IPS-15b (cell line): ENCODE results near the gene PTPRN2.

Experiments
- H3K27me3 ChIP-seq: one replicate; pipeline ENCODE4 v1.6.1; 2013; ENCODE audit warnings: low read length; ENCODE audit not compliant: control insufficient read depth, insufficient read depth
- H3K36me3 ChIP-seq: one replicate; pipeline ENCODE4 v1.6.1; 2013; ENCODE audit warnings: low read length; ENCODE audit not compliant: control insufficient read depth, insufficient read depth
- H3K4me1 ChIP-seq: one replicate; pipeline ENCODE4 v1.6.1; 2013; ENCODE audit warnings: mild to moderate bottlenecking, low read length; ENCODE audit not compliant: control insufficient read depth, insufficient read depth
- H3K4me3 ChIP-seq: one replicate; pipeline ENCODE4 v1.5.1; 2013; ENCODE audit warnings: low read depth, low read length
- H3K9ac ChIP-seq: one replicate; pipeline ENCODE4 v1.6.1; 2013; ENCODE audit warnings: low read depth, mild to moderate bottlenecking, low read length
- H3K9me3 ChIP-seq: one replicate; pipeline ENCODE4 v1.6.1; 2013; ENCODE audit warnings: mild to moderate bottlenecking, low read length; ENCODE audit not compliant: control insufficient read depth, insufficient read depth

PTPRN2 gene

GRCh38 chr7:157719008-157719682 lies 868.5 kb downstream of the PTPRN2 start:
- no peaks in the 10 kb centered on the region for H3K27me3 ChIP-seq
- no peak overlapping the region for H3K9ac ChIP-seq
- no peaks in the 10 kb centered on the region for H3K36me3 ChIP-seq
- H3K4me3 ChIP-seq, result no peak overlapping the region
- H3K9me3 ChIP-seq, result no peaks in the 10 kb centered on the region
- no peaks in the 10 kb centered on the region for H3K4me1 ChIP-seq

- no peaks in the 10 kb centered on the region for H3K9me3 ChIP-seq
- H3K27me3 ChIP-seq, result no peaks in the 10 kb centered on the region
- no peaks in the 10 kb centered on the region for H3K4me1 ChIP-seq
- H3K9ac ChIP-seq, result no peak overlapping the region
- H3K36me3 ChIP-seq, result no peaks in the 10 kb centered on the region
- H3K4me3 ChIP-seq, result no peak overlapping the region
These were observed 869.2 kb downstream of the PTPRN2 start for GRCh38 chr7:157718303-157719007.

GRCh38 chr7:157717211-157718174 lies 870.1 kb downstream of the PTPRN2 start:
- Histone ChIP-seq H3K9ac (no peak overlapping the region), H3K4me3 (no peak overlapping the region), H3K27me3 (no peaks in the 10 kb centered on the region), H3K36me3 (no peaks in the 10 kb centered on the region), H3K9me3 (no peaks in the 10 kb centered on the region), H3K4me1 (no peaks in the 10 kb centered on the region)

- no peaks in the 10 kb centered on the region for H3K36me3 ChIP-seq
- no peak overlapping the region for H3K9ac ChIP-seq
- H3K27me3 ChIP-seq, result no peaks in the 10 kb centered on the region
- H3K9me3 ChIP-seq, result no peaks in the 10 kb centered on the region
- H3K4me1 ChIP-seq, result no peaks in the 10 kb centered on the region
- no peak overlapping the region for H3K4me3 ChIP-seq
These were observed 871.7 kb downstream of the PTPRN2 start for GRCh38 chr7:157715938-157716280.

- Histone ChIP-seq H3K27me3 (no peaks in the 10 kb centered on the region), H3K9ac (no peak overlapping the region), H3K9me3 (no peaks in the 10 kb centered on the region), H3K4me1 (no peaks in the 10 kb centered on the region), H3K4me3 (no peak overlapping the region), H3K36me3 (no peaks in the 10 kb centered on the region)
These were observed 872.3 kb downstream of the PTPRN2 start for GRCh38 chr7:157715071-157715937.

DNA sequence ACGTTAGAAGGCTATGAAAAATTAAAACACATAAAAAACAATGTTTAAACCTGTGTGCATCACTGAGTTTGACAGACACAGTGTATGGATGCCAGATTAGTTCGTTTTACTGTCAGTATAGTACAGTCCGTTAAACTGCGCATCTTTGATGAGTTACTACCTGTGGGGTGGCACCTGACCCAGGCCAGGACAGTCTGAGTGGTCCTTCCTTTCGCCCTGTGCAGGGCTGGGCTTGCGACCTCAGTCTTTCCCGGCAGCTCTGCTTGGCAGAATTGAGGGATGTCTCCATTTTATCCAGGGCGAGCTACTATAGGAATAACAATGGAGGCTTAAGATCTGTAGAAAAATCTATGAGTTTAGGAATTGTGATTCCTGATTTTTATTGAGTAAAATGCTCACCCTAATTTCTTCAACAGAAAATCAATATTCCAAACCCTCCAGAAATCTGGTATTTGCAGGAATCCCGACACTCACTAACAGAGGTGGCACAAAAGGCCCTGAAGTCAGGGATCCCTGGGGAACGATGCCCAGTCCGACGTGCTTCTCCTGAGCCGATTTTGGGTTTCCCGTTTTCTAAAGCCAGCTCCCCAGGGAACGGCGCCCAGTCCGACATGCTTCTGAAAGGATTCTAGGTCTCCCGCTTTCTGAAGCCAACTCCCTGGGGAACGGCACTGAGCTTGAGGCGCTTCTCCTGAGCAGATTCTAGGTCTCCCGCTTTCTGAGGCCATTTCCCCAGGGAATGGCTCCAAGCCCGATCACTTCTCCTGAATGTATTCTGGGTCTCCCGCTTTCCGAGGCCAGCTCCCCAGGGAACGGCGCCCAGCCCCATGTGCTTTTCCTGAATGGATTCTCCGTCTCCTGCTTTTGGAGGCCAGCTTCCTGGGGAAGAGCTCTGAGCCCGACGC lies 873.2 kb downstream of the PTPRN2 start:
- Histone ChIP-seq H3K4me1 (no peaks in the 10 kb centered on the region), H3K27me3 (no peaks in the 10 kb centered on the region), H3K4me3 (no peak overlapping the region), H3K36me3 (no peaks in the 10 kb centered on the region), H3K9ac (no peak overlapping the region), H3K9me3 (no peaks in the 10 kb centered on the region)

- Histone ChIP-seq H3K9ac (no peak overlapping the region), H3K27me3 (no peaks in the 10 kb centered on the region), H3K36me3 (no peaks in the 10 kb centered on the region), H3K4me1 (no peaks in the 10 kb centered on the region), H3K4me3 (no peak overlapping the region), H3K9me3 (no peaks in the 10 kb centered on the region)
These were observed 874.0 kb downstream of the PTPRN2 start for GRCh38 chr7:157713591-157713990.

- H3K36me3 ChIP-seq, result no peaks in the 10 kb centered on the region
- H3K4me1 ChIP-seq, result no peaks in the 10 kb centered on the region
- H3K9ac ChIP-seq, result no peak overlapping the region
- H3K27me3 ChIP-seq, result no peaks in the 10 kb centered on the region
- no peak overlapping the region for H3K4me3 ChIP-seq
- H3K9me3 ChIP-seq, result no peaks in the 10 kb centered on the region
These were observed 874.9 kb downstream of the PTPRN2 start for GRCh38 chr7:157712666-157713235.

GRCh38 chr7:157711353-157711888 lies 876.2 kb downstream of the PTPRN2 start:
- H3K36me3 ChIP-seq, result no peaks in the 10 kb centered on the region
- no peaks in the 10 kb centered on the region for H3K27me3 ChIP-seq
- no peaks in the 10 kb centered on the region for H3K9me3 ChIP-seq
- H3K4me3 ChIP-seq, result no peak overlapping the region
- H3K9ac ChIP-seq, result no peak overlapping the region
- H3K4me1 ChIP-seq, result no peaks in the 10 kb centered on the region

GRCh38 chr7:157710396-157710795 lies 877.2 kb downstream of the PTPRN2 start:
- Histone ChIP-seq H3K36me3 (no peaks in the 10 kb centered on the region), H3K4me3 (no peak overlapping the region), H3K27me3 (no peaks in the 10 kb centered on the region), H3K4me1 (no peaks in the 10 kb centered on the region), H3K9me3 (no peaks in the 10 kb centered on the region), H3K9ac (no peak overlapping the region)
